Stimulated activated CD4-positive, alpha-beta T cell treated with anti-CD3 and anti-CD28 coated beads, TNF-alpha, amount 100 ng/mL, for 48 hours (primary cell): ENCODE measurements around the gene RPS19.
"Not testable (repeated sequence)": the region's sequence is repeated elsewhere in the genome, so short reads cannot be mapped to it uniquely, and the experiment has no call there.

ENCODE experiments used
- DNase-seq, 3 donors: peaks; one replicate each; pipeline ENCODE4 v3.0.0-alpha.2; 2020; ENCODE audit warnings: low read depth in 3 of 3

Gene RPS19

GRCh38 chr19:41860419-41861115 lies 512 bp downstream of the RPS19 start:
- DNase-seq, result no peak

DNA sequence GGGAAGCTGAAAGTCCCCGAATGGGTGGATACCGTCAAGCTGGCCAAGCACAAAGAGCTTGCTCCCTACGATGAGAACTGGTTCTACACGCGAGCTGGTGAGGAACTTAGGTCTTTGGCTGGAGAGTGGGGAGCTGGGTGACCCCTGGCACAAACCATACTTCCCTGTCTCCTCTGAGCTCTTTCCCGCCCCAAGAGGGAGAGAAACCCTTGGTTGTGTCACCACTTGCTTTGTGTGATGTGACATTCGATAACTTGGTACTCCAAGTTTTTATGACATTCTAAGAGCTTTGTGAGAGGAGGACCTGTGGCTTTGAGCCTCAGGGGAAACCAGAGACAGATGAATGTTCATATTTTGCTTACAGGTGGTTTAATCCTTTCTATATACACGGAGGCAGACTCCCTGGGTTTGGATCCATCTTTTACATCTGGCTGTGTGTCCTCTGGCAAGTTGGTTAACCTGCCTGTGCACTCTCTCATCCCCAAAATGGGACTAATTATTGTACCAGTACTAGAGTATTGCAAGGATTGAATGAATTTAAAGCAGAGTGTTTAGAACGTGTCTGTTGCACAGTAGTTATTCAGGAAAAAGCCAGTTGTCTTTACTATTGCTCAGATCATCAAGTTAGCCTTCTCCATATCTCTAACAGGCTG lies 1.2 kb downstream of the RPS19 start:
- no peak for DNase-seq

DNA sequence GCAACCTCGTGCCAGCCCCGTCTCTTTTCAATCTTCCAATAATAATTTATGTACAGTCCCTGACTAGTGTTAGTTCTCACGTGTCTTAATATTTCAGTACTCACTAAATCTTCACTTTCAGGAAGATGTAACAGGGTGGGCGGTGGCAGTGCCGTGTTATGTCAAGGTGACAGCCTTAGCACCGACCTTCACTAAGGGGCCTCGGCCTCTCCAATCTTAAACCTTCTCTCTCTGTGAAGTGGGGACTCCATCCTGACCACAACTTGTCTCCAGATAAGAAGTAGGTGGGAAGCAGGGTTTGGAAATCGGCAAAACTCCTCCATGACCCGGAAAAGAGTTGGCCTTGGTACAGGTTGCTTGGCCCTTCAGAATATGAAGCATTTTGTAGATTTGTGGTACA lies 1.8 kb downstream of the RPS19 start:
- DNase-seq, result no peak

- DNase-seq, result no peak
These were observed 2.5 kb downstream of the RPS19 start for GRCh38 chr19:41862445-41862986.

DNA sequence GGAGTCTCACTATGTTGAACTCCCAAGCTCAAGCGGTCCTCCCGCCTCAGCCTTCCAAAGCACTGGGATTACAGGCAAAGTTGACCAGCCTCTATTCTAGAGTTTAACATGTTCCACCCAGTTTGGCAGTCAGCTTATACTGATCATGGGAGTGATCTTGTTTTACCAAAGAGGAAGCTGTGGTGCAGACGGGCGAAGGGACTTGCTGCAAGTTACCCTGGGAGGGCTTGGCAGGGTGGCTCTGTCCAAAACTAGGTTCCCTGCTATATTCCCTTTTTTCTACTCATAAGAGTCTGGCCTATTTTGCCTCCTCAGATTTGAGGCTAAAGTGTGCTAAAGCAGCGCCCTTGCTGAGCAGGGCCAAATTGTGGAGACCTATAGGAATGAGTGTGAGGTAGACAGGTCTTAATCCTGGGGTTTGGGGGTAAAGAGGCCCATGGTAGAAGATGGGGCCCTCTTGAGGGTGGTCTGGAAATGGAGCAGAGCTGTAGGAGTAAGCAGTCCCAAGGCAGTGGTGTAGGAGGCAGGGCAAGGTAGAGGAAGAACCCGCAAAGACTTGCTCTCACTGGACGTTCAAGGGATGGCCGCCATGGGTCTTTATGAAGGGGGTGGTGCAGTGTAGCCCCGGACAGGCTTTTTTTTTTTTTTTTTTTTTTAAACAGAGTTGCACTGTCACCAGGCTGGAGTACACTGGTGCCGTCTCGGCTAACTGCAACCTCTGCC lies 3.3 kb downstream of the RPS19 start:
- no peak for DNase-seq

- DNase-seq, result no peak
These were observed 4.3 kb downstream of the RPS19 start for GRCh38 chr19:41864374-41864773.

DNA sequence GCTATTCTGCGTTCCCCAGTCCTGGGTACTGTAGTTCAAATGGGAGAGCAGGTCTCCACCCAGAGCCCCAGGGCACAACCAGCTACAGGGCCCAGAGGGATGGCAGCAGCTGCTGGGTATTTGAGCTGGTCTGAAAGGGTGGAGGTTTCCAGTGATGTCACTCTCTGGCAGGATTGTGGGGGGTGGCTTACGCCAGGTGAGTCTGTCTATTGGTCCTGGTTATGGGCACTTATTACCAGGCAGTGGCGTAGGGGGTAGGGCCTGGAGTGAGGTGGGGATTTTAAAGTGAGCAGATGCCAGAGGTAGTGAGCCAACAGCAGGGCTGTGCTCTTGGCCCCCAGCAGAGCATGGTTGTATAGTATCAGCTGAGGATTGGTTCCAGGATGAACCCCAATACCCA lies 6.2 kb downstream of the RPS19 start:
- DNase-seq, result no peak

DNA sequence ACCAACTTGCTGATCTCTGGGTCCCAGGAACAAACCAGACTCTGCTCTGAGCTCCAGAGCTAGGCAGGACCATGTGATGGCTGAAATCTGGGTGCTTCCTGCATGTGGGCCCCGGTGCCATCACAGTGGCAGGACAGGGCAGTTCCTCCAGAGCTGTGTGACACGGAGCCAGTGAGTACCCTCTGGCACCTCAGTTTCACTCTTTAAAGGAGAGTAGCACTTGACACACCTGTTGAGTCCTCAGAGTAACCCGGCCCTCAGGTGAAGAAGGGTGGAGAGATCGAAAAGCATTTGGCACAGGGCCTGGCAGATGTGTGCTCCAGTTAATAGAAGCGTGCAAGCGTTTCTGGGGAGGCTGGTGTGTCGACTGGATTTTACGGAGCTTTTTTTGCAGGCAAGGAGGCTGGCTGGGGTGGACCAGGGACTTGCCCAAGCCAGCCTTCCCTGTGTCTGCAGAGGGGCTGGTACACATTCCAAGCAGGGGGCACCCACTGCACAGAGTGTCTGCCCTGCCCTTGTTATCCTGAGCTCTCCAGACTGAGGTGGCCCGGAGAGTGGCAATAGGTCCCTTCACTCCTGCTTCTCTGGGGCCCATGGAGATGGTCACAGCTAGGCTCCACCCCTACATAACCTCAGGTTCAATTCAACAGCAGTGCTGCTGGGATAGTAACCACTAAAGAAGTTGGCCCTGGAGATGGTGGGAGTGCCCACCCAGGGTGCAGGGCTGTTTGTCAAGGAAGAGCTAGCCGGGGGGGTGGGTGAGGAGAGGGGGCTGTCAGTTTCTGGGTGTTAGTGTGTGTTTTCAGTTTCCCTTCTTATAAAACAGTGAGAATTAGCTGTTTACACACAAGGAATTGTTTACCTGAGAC lies 8.3 kb downstream of the RPS19 start:
- DNase-seq, result no peak

- no peak for DNase-seq
These were observed 8.9 kb downstream of the RPS19 start for GRCh38 chr19:41868989-41869300.

GRCh38 chr19:41869374-41869955 lies 9.4 kb downstream of the RPS19 start:
- no peak for DNase-seq

DNA sequence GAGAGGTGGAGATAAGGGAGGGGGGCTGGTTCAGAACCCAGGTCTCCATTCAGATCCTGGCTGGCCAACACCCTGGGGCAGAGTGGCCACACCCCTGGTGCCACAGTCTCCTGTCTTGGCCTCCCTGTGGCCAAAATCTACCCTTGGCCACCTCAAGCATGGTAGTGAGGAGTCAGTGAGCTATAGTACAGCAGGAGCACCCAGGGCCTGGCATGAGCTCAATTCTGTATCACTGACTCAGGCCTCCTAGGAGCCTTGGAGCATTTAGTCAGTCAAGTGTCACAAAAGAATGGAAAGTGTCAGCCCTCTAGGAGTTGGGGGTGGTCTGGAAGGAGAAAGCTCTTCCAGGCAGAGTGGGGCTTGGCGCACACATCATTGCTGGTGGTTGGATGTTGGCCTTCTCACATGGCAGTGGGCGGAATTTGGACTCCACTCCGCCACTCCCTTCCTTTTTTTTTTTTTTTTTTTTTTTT lies 10.4 kb downstream of the RPS19 start:
- no peak for DNase-seq

- DNase-seq, result peak in 2 of 3 donors; percentile 62 to 63
These were observed 11.7 kb downstream of the RPS19 start for GRCh38 chr19:41871573-41872383.

DNA sequence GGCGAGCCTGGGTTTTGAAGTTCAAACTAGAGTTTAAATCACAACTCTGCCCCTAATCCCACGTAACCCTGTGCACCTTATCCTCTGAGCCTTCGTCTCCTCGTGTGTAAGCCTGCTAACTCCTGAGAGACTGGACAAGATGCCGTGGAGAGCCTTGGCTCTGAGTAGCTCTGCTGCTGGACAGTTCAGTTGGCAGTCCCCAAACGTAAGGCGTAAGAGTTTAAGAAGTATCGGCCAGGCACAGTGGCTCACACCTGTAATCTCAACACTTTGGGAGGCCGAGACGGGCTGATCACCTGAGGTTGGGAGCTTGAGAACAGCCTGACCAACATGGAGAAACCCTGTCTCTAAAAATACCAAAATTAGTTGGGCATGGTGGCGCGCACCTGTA lies 12.3 kb downstream of the RPS19 start:
- DNase-seq, result no peak

GRCh38 chr19:41872775-41873647 lies 13.0 kb downstream of the RPS19 start:
- no peak for DNase-seq

DNA sequence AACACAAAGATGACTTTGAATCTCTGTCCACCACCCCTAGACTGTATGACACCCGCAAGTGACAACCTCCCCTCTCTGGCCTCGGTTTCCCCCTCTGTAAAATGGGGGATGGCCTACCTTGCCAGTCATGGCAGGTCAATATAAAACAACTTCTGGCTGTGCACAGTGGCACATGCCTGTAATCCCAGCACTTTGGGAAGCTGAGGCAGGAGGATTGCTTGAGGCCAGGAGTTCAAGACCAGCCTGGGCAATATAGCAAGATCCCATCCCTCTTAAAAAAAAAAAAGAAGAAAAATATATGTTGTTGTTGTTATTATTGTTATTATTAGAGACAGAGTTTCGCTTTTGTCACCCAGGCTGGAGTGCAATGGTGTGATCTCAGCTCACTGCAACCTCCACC lies 15.9 kb downstream of the RPS19 start:
- DNase-seq, result not testable (repeated sequence)

DNA sequence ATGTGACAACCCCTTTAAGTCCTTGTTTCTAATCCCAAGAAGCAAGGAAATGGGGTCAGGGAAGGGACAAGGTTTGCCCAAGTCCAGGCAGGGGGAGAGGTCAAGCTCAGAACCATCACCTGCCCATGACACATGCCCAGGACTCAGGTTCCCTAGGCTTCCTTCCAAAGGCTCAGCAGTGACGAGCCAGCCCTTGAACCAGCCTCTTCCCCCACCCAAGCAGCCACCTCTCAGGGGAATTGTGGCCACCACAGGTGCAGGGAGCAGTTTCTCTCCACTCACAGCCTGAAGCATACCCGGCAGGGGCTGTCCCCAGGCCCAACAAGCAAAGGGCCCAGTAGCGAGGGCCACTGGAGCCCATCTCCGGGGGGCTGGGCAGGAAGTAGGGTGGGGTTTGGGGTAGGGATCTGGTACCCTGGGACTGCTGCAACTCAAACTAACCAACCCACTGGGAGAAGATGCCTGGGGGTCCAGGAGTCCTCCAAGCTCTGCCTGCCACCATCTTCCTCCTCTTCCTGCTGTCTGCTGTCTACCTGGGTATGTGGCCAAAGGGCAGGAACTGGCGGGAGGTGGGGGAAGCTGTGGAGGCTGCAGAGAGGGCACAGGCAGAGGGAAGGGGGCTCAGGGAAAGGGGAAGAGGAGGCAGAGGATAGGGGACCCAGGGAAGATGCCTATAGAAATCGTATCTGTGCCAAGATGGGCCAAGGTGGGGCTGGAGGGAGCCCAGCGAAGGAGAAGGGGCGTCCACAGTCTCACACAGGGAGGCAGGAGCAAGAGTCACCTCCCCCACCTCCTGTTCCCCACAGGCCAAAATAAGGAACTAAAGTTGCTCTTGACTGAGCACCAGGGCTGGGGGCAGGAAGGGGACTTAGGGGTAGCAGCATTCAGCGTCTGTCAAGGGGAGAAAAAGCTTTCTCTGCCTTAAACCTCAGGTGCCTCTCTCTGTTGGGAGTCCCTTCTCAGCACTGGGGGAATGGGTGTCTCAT lies 17.1 kb downstream of the RPS19 start, which contains the start of gene CD79A:
Gene CD79A (plus strand): TSS at position 433 of the 986 bp plus-strand sequence. CDS start 26 bp downstream, at position 459.
- DNase-seq, result no peak

- no peak for DNase-seq
These were observed 18.2 kb downstream of the RPS19 start for GRCh38 chr19:41877916-41878905.
